Smooth muscle cell (in vitro differentiated cells): Measurements from ENCODE around the gene USP11. TPM values are rescaled to one million over a fixed set of nuclear protein-coding genes. Genes with fewer than 3 reads are reported as not detected.

Source experiments
- DNase-seq: peaks from one replicate; lab custom pipeline; 2025; ENCODE audit not compliant: unreplicated experiment; lab: John Stamatoyannopoulos, UW
- H2AFZ ChIP-seq: fragments of 200-600 bp; sonication (generic); 2 replicates; pipeline ENCODE4 v1.6.0; 2016; ENCODE audit warnings: antibody characterized with exemption, low read depth, mild to moderate bottlenecking
- H3F3A ChIP-seq: fragments of 200-600 bp; sonication (generic); 2 replicates; pipeline ENCODE4 v1.6.0; 2017; ENCODE audit warnings: antibody characterized with exemption, low read depth
- H3K27ac ChIP-seq: fragments of 200-600 bp; sonication (generic); 2 replicates; pipeline ENCODE4 v1.5.1; 2016; ENCODE audit warnings: low read depth, mild to moderate bottlenecking
- H3K27me3 ChIP-seq: fragments of 200-600 bp; sonication (generic); 2 replicates; pipeline ENCODE4 v1.6.1; 2016; ENCODE audit warnings: low read depth, mild to moderate bottlenecking
- H3K36me3 ChIP-seq: fragments of 200-600 bp; sonication (generic); 2 replicates; pipeline ENCODE4 v1.5.1; 2016; ENCODE audit warnings: low read depth
- H3K4me1 ChIP-seq: fragments of 200-600 bp; sonication (generic); 2 replicates; pipeline ENCODE4 v1.5.1; 2016; ENCODE audit warnings: low read depth
- H3K4me2 ChIP-seq: fragments of 200-600 bp; sonication (generic); 2 replicates; pipeline ENCODE4 v1.6.0; 2016; ENCODE audit warnings: mild to moderate bottlenecking
- H3K4me3 ChIP-seq: fragments of 200-600 bp; sonication (generic); 2 replicates; pipeline ENCODE4 v1.5.1; 2016; ENCODE audit warnings: mild to moderate bottlenecking
- H3K79me2 ChIP-seq: fragments of 200-600 bp; sonication (generic); 2 replicates; pipeline ENCODE4 v1.6.0; 2016; ENCODE audit warnings: low read depth, mild to moderate bottlenecking
- H3K9ac ChIP-seq: fragments of 200-600 bp; sonication (generic); 2 replicates; pipeline ENCODE4 v1.6.0; 2016; ENCODE audit warnings: low read depth
- H3K9me3 ChIP-seq: fragments of 200-600 bp; sonication (generic); replicated peaks from 2 replicates; pipeline ENCODE4 v1.5.1; 2016; ENCODE audit warnings: low read depth
- H4K20me1 ChIP-seq: fragments of 200-600 bp; sonication (generic); 2 replicates; pipeline ENCODE4 v1.6.0; 2016; ENCODE audit warnings: low read depth
- CTCF ChIP-seq: fragments of 200-600 bp; sonication (generic); IDR thresholded peaks from 2 replicates; pipeline ENCODE4 v1.5.1; 2017; ENCODE audit warnings: borderline replicate concordance, mild to moderate bottlenecking, antibody characterized with exemption; ENCODE audit not compliant: insufficient read depth, poor library complexity, severe bottlenecking
- WGBS: methylation state at CpG from one replicate; pipeline ENCODE4 v1.1.7; 2016; ENCODE audit warnings: low lambda C conversion rate; 5-methylcytosine and 5-hydroxymethylcytosine counted together
- polyA plus RNA-seq: library from polyadenylated mRNA; unstranded; fragments of >200 nt; fragmentation: Nextera tagmentation; extraction: Ambion mirVana; gene quantifications from 2 replicates; pipeline ENCODE4 v1.2.1, GENCODE V29; 2016
- total RNA-seq: library from RNA; depleted of rRNA; stranded (reverse); fragments of >200 nt; gene quantifications from 2 replicates; pipeline ENCODE4 v1.2.3, GENCODE V29; 2014

The USP11 gene
- total and polyA plus RNA-seq, 2 experiments from 2014 or later: 84.0 to 221 TPM

DNA sequence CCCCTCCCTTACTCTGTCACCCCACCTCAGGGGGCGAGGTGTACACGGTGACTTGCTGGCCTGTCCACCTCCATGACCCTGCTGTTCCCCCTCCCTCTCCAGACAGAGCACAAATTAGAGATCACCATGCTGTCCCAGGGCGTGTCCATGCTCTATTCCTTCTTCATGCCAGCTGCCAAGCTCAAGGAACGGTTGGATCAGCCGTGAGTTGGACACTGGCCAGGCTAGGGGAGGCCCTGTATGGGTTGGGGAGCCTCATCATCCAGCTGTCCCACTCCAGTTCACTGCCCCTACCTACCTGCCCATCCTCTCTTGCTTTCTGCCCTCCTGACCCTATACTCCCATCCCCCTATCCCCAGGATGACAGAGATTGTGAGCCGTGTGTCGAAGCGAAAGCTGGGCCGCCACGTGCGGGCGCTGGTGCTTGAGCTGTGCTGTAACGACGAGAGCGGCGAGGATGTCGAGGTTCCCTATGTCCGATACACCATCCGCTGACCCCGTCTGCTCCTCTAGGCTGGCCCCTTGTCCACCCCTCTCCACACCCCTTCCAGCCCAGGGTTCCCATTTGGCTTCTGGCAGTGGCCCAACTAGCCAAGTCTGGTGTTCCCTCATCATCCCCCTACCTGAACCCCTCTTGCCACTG is 18.3 kb upstream of the USP11 start:
- Histone ChIP-seq H3K79me2 (peaks cover 10% of the 10 kb centered on the region), H4K20me1 (peaks cover 22% of the 10 kb centered on the region), H3K36me3 (peaks cover 14% of the 10 kb centered on the region), H3K27ac (peak overlapping the region; percentile 99), H3K27me3 (no peaks in the 10 kb centered on the region), H3K4me3 (no peak overlapping the region), H3K4me2 (no peak overlapping the region), H3F3A (peaks cover 47% of the 10 kb centered on the region), H3K9ac (no peak overlapping the region), H3K9me3 (no peaks in the 10 kb centered on the region), H3K4me1 (peaks cover 10% of the 10 kb centered on the region), H2AFZ (no peak overlapping the region)
- no peak for TF ChIP-seq CTCF
- 97% methylated on average over 20 of the region's 20 CpGs for WGBS
- DNase-seq: no peak

DNA sequence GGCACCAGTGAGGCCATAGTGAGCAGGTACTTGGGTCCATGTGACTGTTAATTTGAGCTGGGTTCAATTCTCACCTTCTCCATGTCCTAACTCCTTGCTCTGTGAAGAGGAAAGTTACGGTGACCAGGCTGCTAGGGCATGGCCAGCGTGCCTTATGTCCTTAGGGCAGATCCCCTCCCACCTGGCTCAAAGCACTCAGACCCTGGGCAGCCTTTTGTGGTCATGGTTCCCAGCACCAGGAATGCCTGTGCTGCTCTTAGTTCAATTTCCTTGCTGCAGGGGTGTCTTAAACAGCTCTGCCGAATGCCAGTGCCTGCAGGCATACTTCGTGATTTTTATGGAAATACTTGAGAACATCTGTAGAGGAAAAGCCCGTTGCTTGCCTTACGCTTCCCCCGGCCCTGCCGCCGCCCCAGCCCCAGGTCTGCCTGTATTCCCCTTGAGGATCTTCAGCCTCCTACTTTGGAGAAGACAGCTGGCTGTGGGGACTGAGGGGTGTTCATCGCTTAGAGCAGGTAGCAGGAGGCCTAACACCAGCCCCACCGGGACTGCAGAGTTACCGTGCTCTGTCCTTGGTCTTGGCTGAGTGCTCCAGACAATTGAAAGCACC is 17.4 kb upstream of the USP11 start:
- Histone ChIP-seq H3K4me1 (peaks cover 19% of the 10 kb centered on the region), H2AFZ (no peak overlapping the region), H3K9me3 (no peaks in the 10 kb centered on the region), H4K20me1 (peaks cover 26% of the 10 kb centered on the region), H3K4me2 (no peak overlapping the region), H3K27ac (peak overlapping the region; percentile 99), H3K4me3 (no peak overlapping the region), H3K36me3 (peaks cover 7% of the 10 kb centered on the region), H3K9ac (no peak overlapping the region), H3K27me3 (no peaks in the 10 kb centered on the region), H3K79me2 (peaks cover 18% of the 10 kb centered on the region), H3F3A (peaks cover 47% of the 10 kb centered on the region)
- no peak for DNase-seq
- no peak for TF ChIP-seq CTCF
- WGBS: 85% methylated on average over 12 of the region's 12 CpGs

GRCh38 chrX:47216393-47216925 is 16.4 kb upstream of the USP11 start:
- H4K20me1 ChIP-seq: peaks cover 28% of the 10 kb centered on the region
- H3K36me3 ChIP-seq: peaks cover 7% of the 10 kb centered on the region
- H3K4me3 ChIP-seq: peak overlapping the region; percentile 46
- no peak overlapping the region for H2AFZ ChIP-seq
- DNase-seq: no peak
- H3K4me2 ChIP-seq: peak overlapping the region; percentile 84
- H3K9ac ChIP-seq: peak overlapping the region; percentile 92
- peak overlapping the region; percentile 99 for H3K27ac ChIP-seq
- H3K9me3 ChIP-seq: no peaks in the 10 kb centered on the region
- TF ChIP-seq CTCF: no peak
- H3K4me1 ChIP-seq: peaks cover 21% of the 10 kb centered on the region
- peaks cover 29% of the 10 kb centered on the region for H3K79me2 ChIP-seq
- H3F3A ChIP-seq: peaks cover 38% of the 10 kb centered on the region
- 87% methylated on average over 8 of the region's 8 CpGs for WGBS
- no peaks in the 10 kb centered on the region for H3K27me3 ChIP-seq
